Mammary epithelial cell (primary cell): Measurements from ENCODE around the gene BTBD2.

ENCODE experiments used
- CTCF ChIP-seq, 2 donors: IDR thresholded peaks in 1 of 2; conservative IDR thresholded peaks in 1 of 2; 2 replicates each; pipeline ENCODE4 v1.5.1; 2011 to 2012; ENCODE audit warnings: inconsistent platforms in 2 of 2, low read length in 2 of 2, mild to moderate bottlenecking in 2 of 2, control low read depth in 1 of 2, low read depth in 1 of 2; ENCODE audit not compliant: insufficient read depth in 1 of 2; ENCODE audit errors: extremely low read depth in 1 of 2
- EZH2 ChIP-seq: IDR thresholded peaks from 2 replicates; pipeline ENCODE4 v1.6.1; 2012; ENCODE audit warnings: low read length, inconsistent platforms, borderline replicate concordance

- TF ChIP-seq CTCF (conservative IDR thresholded peaks at IDR 0.05 in 1 of 2, IDR thresholded peaks at IDR 0.05 in 1 of 2; ENCODE audit: extremely low read depth in 1 of 2, insufficient read depth in 1 of 2, low read depth in 1 of 2, low read length in 2 of 2) (no peak), EZH2 (no peak)
Observed at GRCh38 chr19:1952635-1953034, 62.9 kb downstream of the BTBD2 start.
